Stomach (tissue), 4 donors: ENCODE data around the gene SPAG6.

Experiments used
- EP300 ChIP-seq: sonication (generic); formaldehyde crosslinking; IDR thresholded peaks from one replicate; pipeline ENCODE4 v1.6.1; 2017; ENCODE audit warnings: antibody characterized with exemption
- POLR2A ChIP-seq, 4 donors: fragments of 450-650 bp; IDR thresholded peaks; one replicate each; pipeline ENCODE4 v1.6.1; 2016; ENCODE audit warnings: antibody characterized with exemption in 4 of 4, control low read depth in 2 of 4, mild to moderate bottlenecking in 1 of 4, moderate library complexity in 1 of 4
- POLR2AphosphoS5 ChIP-seq, 3 donors: sonication (generic); formaldehyde crosslinking; IDR thresholded peaks; one replicate each; pipeline ENCODE4 v1.6.1; 2016; ENCODE audit warnings: antibody characterized with exemption in 3 of 3

- no peak for TF ChIP-seq POLR2AphosphoS5 (IDR thresholded peaks at IDR 0.05)
- TF ChIP-seq EP300 = no peak
- no peak for TF ChIP-seq POLR2A (IDR thresholded peaks at IDR 0.05)
Measured at GRCh38 chr10:22341190-22341925, 3.9 kb upstream of the SPAG6 start.
